HG03558 (cell line): ENCODE measurements around the gene BTN3A1.
"Not testable (repeated sequence)": the region's sequence is repeated elsewhere in the genome, so short reads cannot be mapped to it uniquely, and the experiment has no call there.

Source experiments
- ATAC-seq: cut with Tn5 transposase; IDR thresholded peaks from one replicate; pipeline ENCODE4 v1.9.1; 2021; ENCODE audit warnings: moderate number of reproducible peaks; ENCODE audit not compliant: unreplicated experiment; ENCODE audit errors: extremely low read depth

BTN3A1 gene

GRCh38 chr6:26401987-26402658, at the start of gene BTN3A1:
Gene BTN3A1, plus strand, starts transcription at chr6:26402275. Its CDS starts 3,289 bp downstream, at chr6:26405564.
- ATAC-seq = no peak

- ATAC-seq = no peak
Measured at GRCh38 chr6:26352315-26352714, 49.8 kb upstream of the BTN3A1 start.

GRCh38 chr6:26354162-26354561, 47.9 kb upstream of the BTN3A1 start:
- no peak for ATAC-seq

GRCh38 chr6:26355366-26355765, 46.7 kb upstream of the BTN3A1 start:
- ATAC-seq = no peak

GRCh38 chr6:26357543-26357942, 44.5 kb upstream of the BTN3A1 start:
- ATAC-seq = not testable (repeated sequence)

- no peak for ATAC-seq
Measured at GRCh38 chr6:26358511-26358981, 43.5 kb upstream of the BTN3A1 start.

GRCh38 chr6:26359765-26360164, 42.3 kb upstream of the BTN3A1 start:
- ATAC-seq = no peak

- no peak for ATAC-seq
Measured at GRCh38 chr6:26360451-26361416, 41.3 kb upstream of the BTN3A1 start.

- ATAC-seq = no peak
Measured at GRCh38 chr6:26361544-26361943, 40.5 kb upstream of the BTN3A1 start.

- ATAC-seq = no peak
Measured at GRCh38 chr6:26362093-26362835, 39.8 kb upstream of the BTN3A1 start.

- no peak for ATAC-seq
Measured at GRCh38 chr6:26362836-26363220, 39.2 kb upstream of the BTN3A1 start.

- ATAC-seq = no peak
Measured at GRCh38 chr6:26363882-26364701, 38.0 kb upstream of the BTN3A1 start.

GRCh38 chr6:26365633-26365995, 36.5 kb upstream of the BTN3A1 start:
- ATAC-seq = no peak

- ATAC-seq = no peak
Measured at GRCh38 chr6:26366504-26366903, 35.6 kb upstream of the BTN3A1 start.

- no peak for ATAC-seq
Measured at GRCh38 chr6:26367114-26367513, 35.0 kb upstream of the BTN3A1 start.

GRCh38 chr6:26371813-26372212, 30.3 kb upstream of the BTN3A1 start:
- ATAC-seq = not testable (repeated sequence)

GRCh38 chr6:26372308-26373144, 29.5 kb upstream of the BTN3A1 start:
- no peak for ATAC-seq

- ATAC-seq = no peak
Measured at GRCh38 chr6:26375270-26375669, 26.8 kb upstream of the BTN3A1 start.

- ATAC-seq = no peak
Measured at GRCh38 chr6:26377719-26378118, 24.4 kb upstream of the BTN3A1 start.
